ENCODE results near the gene B3GALT5. TPM values are rescaled to one million over a fixed set of nuclear protein-coding genes. Genes with fewer than 3 reads are reported as not detected.

The B3GALT5 gene
- total RNA-seq, 2 experiments from 2014 or later: not detected

DNA sequence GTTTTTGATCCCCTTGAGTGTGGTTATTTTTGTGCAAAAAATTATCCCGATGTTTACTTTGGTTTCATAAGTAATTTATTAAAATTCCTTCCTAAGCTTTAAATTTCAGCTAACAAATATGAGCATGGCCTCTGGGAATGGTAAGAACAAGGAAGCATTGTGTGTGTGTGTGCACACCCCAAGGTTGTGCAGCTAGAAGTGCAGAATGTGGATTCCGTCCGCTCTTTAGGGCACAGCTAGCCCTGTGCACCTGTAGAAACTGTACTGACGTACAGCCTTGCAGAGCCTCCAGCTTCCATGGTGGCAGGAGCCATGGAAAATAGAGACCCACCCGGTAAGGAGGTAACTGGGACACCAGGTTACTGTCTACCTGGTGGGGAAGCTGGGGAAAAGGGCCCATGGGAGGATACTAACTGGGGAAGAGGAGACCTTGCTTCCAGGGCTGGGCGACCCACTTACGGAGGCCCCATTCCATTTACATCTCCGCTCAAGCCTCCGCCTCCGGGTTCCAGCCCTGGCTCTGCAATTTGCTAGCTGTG, 54.7 kb downstream of the B3GALT5 start:
- Mint-ChIP-seq H3K9me3 (no peaks in the 10 kb centered on the region), H3K4me1 (ENCODE audit: low read depth) (no peaks in the 10 kb centered on the region), H3K27me3 (no peaks in the 10 kb centered on the region), H3K27ac (no peak overlapping the region), H3K36me3 (ENCODE audit: low read depth) (no peaks in the 10 kb centered on the region), H3K4me3 (no peak overlapping the region)
- ATAC-seq (no peak), DNase-seq (no peak)
- POLR2A ChIA-PET: no interaction called here
- intact Hi-C loops (cut with micrococcal nuclease): no loop called here
- TF ChIP-seq, protein P1, sequence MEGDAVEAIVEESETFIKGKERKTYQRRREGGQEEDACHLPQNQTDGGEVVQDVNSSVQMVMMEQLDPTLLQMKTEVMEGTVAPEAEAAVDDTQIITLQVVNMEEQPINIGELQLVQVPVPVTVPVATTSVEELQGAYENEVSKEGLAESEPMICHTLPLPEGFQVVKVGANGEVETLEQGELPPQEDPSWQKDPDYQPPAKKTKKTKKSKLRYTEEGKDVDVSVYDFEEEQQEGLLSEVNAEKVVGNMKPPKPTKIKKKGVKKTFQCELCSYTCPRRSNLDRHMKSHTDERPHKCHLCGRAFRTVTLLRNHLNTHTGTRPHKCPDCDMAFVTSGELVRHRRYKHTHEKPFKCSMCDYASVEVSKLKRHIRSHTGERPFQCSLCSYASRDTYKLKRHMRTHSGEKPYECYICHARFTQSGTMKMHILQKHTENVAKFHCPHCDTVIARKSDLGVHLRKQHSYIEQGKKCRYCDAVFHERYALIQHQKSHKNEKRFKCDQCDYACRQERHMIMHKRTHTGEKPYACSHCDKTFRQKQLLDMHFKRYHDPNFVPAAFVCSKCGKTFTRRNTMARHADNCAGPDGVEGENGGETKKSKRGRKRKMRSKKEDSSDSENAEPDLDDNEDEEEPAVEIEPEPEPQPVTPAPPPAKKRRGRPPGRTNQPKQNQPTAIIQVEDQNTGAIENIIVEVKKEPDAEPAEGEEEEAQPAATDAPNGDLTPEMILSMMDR (IDR thresholded peaks at IDR 0.05): no peak
- CTCF ChIA-PET: no interaction called here

DNA sequence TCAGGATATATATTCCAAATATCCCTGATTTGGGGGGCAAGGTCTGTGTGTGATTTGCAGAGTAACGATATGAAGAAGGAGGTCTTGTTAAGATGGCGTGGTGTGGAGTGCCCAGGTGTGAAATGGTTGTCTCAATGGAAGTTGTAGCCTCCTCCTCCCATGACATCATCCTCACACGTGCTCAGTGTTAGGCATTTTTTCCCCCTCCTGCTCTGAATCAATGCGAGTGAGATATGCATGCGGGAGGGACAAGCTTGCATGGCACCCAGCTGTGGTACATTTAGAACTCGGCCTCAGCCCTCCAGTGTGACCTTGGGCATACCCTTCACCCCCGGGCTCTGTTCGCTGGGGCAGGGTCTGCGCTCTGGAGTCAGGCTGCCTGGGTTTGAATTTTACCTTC, 55.6 kb downstream of the B3GALT5 start:
- Mint-ChIP-seq H3K4me1 (ENCODE audit: low read depth) (no peaks in the 10 kb centered on the region), H3K36me3 (ENCODE audit: low read depth) (no peaks in the 10 kb centered on the region), H3K27me3 (no peaks in the 10 kb centered on the region), H3K9me3 (no peaks in the 10 kb centered on the region), H3K27ac (no peak overlapping the region), H3K4me3 (no peak overlapping the region)
- ChIA-PET CTCF (interaction anchor here (0.6 kb wide), 1 partner anchor 171 kb away, joined by 4 read pairs; no protein-coding TSS in a partner anchor), POLR2A (no interaction called here)
- TF ChIP-seq, protein P1 (IDR thresholded peaks at IDR 0.05): no peak
- DNase-seq: no peak
- intact Hi-C loops (cut with micrococcal nuclease): no loop called here
- ATAC-seq: no peak

GRCh38 chr21:39669485-39669884, 56.7 kb downstream of the B3GALT5 start:
- intact Hi-C loops (cut with micrococcal nuclease): no loop called here
- no peak for DNase-seq
- H3K36me3 Mint-ChIP-seq (ENCODE audit: low read depth): no peaks in the 10 kb centered on the region
- ChIA-PET POLR2A (no interaction called here), CTCF (no interaction called here)
- no peak overlapping the region for H3K27ac Mint-ChIP-seq
- ATAC-seq: no peak
- H3K9me3 Mint-ChIP-seq: no peaks in the 10 kb centered on the region
- no peaks in the 10 kb centered on the region for H3K4me1 Mint-ChIP-seq (ENCODE audit: low read depth)
- H3K4me3 Mint-ChIP-seq: no peak overlapping the region
- H3K27me3 Mint-ChIP-seq: no peaks in the 10 kb centered on the region
- TF ChIP-seq, protein P1 (IDR thresholded peaks at IDR 0.05): no peak

GRCh38 chr21:39669976-39670661, 57.4 kb downstream of the B3GALT5 start:
- Mint-ChIP-seq H3K36me3 (ENCODE audit: low read depth) (no peaks in the 10 kb centered on the region), H3K9me3 (no peaks in the 10 kb centered on the region), H3K4me3 (no peak overlapping the region), H3K27me3 (no peaks in the 10 kb centered on the region), H3K4me1 (ENCODE audit: low read depth) (no peaks in the 10 kb centered on the region), H3K27ac (no peak overlapping the region)
- TF ChIP-seq, protein P1 (IDR thresholded peaks at IDR 0.05): no peak
- DNase-seq (no peak), ATAC-seq (no peak)
- CTCF ChIA-PET: no interaction called here
- intact Hi-C loops (cut with micrococcal nuclease): no loop called here
- POLR2A ChIA-PET: no interaction called here

DNA sequence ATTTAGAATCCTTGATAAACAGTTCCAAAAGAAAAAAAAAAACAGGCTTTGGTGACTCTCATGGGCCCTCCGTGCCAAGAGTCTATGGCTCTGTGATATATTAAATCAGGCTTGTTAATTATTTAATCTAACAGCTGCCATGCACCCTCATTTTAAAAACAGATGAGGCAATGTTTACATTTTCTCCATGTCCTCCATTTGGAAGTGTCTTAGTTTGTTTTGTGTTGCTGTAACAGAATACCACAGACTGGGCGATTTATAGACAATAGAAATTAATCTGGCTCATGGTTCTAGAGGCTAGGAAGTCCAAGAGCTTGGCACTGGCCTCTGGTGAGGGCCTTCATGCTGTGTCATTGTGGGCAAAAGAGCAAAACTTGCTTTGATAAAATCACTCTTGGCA, 58.0 kb downstream of the B3GALT5 start:
- H3K36me3 Mint-ChIP-seq (ENCODE audit: low read depth): no peaks in the 10 kb centered on the region
- no peak for DNase-seq
- H3K27me3 Mint-ChIP-seq: no peaks in the 10 kb centered on the region
- H3K27ac Mint-ChIP-seq: no peak overlapping the region
- POLR2A ChIA-PET: no interaction called here
- H3K4me3 Mint-ChIP-seq: no peak overlapping the region
- TF ChIP-seq, protein P1 (IDR thresholded peaks at IDR 0.05): no peak
- CTCF ChIA-PET: no interaction called here
- intact Hi-C loops (cut with micrococcal nuclease): no loop called here
- no peaks in the 10 kb centered on the region for H3K4me1 Mint-ChIP-seq (ENCODE audit: low read depth)
- H3K9me3 Mint-ChIP-seq: no peaks in the 10 kb centered on the region
- ATAC-seq: no peak

Data from activated CD8-positive, alpha-beta T cell treated with anti-CD3 and anti-CD28 coated beads for 36 hours (primary cell).